ENCODE results near the gene RPL4. TPM values are rescaled to one million over a fixed set of nuclear protein-coding genes. Genes with fewer than 3 reads are reported as not detected.

RPL4 gene
- total RNA-seq, 1 donor from 2014 or later, result 7,725 TPM

DNA sequence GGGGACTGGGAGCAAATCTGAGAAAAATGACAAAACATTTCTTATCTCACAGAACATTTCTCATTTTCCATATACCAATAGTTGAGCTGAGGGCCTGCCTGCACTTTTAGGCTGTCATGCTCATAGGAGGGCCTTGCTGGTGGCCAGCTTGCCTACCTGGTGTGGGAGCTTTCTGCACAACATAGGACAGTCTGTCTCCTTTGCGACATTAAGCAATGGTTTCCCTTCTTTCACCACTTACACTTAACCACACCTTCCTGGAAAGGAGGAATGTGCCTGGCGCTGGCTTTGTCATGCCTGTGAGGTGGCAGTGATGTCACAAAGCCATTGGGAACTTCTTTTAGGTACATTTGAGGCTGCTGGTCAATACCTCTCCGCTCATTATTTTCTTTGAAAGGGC lies 12.8 kb downstream of the RPL4 start:
- Histone ChIP-seq H3K79me2 (ENCODE audit: low read depth) (peaks cover 16% of the 10 kb centered on the region), H3K9me3 (ENCODE audit: low read depth) (no peaks in the 10 kb centered on the region), H3K4me2 (no peak overlapping the region), H3K4me3 (no peak overlapping the region), H3K36me3 (peaks cover 4% of the 10 kb centered on the region), H3K27ac (no peak overlapping the region), H3K4me1 (peaks cover 2% of the 10 kb centered on the region), H3K27me3 (no peaks in the 10 kb centered on the region), H3K9ac (no peak overlapping the region), H3F3A (ENCODE audit: low read depth) (peaks cover 21% of the 10 kb centered on the region), H2AFZ (replicated peaks) (no peak overlapping the region), H4K20me1 (ENCODE audit: low read depth) (no peaks in the 10 kb centered on the region)
- Mint-ChIP-seq H3K9me3 (no peaks in the 10 kb centered on the region), H3K36me3 (peaks cover 9% of the 10 kb centered on the region), H3K4me3 (no peak overlapping the region), H3K27ac (no peak overlapping the region), H3K27me3 (ENCODE audit: insufficient read depth, low read depth) (no peaks in the 10 kb centered on the region), H3K4me1 (no peaks in the 10 kb centered on the region)
- no peak for TF ChIP-seq EZH2 (IDR thresholded peaks at IDR 0.05)
- TF ChIP-seq, protein P1, sequence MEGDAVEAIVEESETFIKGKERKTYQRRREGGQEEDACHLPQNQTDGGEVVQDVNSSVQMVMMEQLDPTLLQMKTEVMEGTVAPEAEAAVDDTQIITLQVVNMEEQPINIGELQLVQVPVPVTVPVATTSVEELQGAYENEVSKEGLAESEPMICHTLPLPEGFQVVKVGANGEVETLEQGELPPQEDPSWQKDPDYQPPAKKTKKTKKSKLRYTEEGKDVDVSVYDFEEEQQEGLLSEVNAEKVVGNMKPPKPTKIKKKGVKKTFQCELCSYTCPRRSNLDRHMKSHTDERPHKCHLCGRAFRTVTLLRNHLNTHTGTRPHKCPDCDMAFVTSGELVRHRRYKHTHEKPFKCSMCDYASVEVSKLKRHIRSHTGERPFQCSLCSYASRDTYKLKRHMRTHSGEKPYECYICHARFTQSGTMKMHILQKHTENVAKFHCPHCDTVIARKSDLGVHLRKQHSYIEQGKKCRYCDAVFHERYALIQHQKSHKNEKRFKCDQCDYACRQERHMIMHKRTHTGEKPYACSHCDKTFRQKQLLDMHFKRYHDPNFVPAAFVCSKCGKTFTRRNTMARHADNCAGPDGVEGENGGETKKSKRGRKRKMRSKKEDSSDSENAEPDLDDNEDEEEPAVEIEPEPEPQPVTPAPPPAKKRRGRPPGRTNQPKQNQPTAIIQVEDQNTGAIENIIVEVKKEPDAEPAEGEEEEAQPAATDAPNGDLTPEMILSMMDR (IDR thresholded peaks at IDR 0.05), result no peak
- no peak for TF ChIP-seq EZH2phosphoT487 (IDR thresholded peaks at IDR 0.05)
- DNase-seq (ENCODE audit: low spot score), result no peak

DNA sequence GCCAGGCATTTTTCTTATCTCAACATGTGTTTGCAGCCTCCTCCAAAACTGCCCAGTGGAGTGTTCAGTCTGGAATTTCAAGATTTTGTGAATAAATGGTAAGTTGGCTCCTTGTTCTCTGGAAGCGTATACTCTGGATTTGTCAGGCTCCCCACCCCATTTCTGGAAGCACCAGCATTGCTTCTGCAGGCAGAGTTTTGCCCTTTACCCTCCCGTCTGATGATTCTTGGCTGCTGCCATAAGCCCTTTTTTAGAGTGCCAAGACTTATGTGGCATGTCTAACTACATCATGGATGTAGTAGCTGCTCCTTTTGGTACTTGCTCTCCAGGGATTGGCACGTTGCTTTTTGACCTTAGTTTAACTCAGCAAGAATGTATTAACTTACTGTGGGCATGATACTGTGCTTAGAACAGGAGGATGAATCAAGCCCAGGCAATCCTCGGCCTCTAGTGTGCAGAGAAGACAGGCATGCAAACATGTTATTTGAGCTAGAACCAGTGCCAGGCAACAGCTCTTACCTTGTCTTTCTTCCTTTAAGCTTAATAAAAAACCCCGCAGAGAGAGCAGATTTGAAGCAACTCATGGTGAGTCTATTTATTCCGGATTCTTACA lies 15.4 kb downstream of the RPL4 start:
- TF ChIP-seq EZH2 (IDR thresholded peaks at IDR 0.05) (no peak), EZH2phosphoT487 (IDR thresholded peaks at IDR 0.05) (no peak)
- TF ChIP-seq, protein P1 (IDR thresholded peaks at IDR 0.05), result no peak
- Histone ChIP-seq H3K4me2 (no peak overlapping the region), H3K9ac (no peak overlapping the region), H3F3A (ENCODE audit: low read depth) (peaks cover 10% of the 10 kb centered on the region), H3K27ac (no peak overlapping the region), H3K79me2 (ENCODE audit: low read depth) (no peaks in the 10 kb centered on the region), H4K20me1 (ENCODE audit: low read depth) (no peaks in the 10 kb centered on the region), H3K27me3 (no peaks in the 10 kb centered on the region), H2AFZ (replicated peaks) (no peak overlapping the region), H3K9me3 (ENCODE audit: low read depth) (no peaks in the 10 kb centered on the region), H3K36me3 (peaks cover 4% of the 10 kb centered on the region), H3K4me3 (no peak overlapping the region), H3K4me1 (no peaks in the 10 kb centered on the region)
- Mint-ChIP-seq H3K9me3 (no peaks in the 10 kb centered on the region), H3K27ac (no peak overlapping the region), H3K4me3 (no peak overlapping the region), H3K27me3 (ENCODE audit: insufficient read depth, low read depth) (no peaks in the 10 kb centered on the region), H3K36me3 (peaks cover 9% of the 10 kb centered on the region), H3K4me1 (no peaks in the 10 kb centered on the region)
- no peak for DNase-seq (ENCODE audit: low spot score)

DNA sequence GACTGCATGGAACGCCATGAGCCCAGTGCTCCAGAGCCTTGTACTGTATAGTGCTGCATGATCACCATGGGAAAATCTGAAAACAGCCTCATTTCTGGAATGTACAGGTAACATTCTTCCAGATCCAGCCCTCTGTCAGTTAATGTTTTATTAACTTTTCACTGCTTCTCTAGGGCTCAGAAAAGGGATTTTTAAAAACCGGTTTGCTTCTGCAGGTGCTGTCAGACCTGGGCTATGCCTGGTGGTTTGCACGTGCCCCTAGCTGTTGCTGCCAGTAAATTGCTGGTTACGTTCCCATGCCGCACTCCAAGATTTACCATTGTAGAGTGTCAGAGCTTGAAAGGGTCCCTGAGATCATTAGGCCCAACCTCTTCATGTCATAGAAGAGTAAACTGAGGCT lies 16.1 kb downstream of the RPL4 start:
- Histone ChIP-seq H3K27ac (no peak overlapping the region), H3K36me3 (peaks cover 4% of the 10 kb centered on the region), H3K79me2 (ENCODE audit: low read depth) (no peaks in the 10 kb centered on the region), H3F3A (ENCODE audit: low read depth) (peaks cover 3% of the 10 kb centered on the region), H3K9ac (no peak overlapping the region), H4K20me1 (ENCODE audit: low read depth) (no peaks in the 10 kb centered on the region), H3K4me2 (no peak overlapping the region), H3K4me3 (no peak overlapping the region), H2AFZ (replicated peaks) (no peak overlapping the region), H3K27me3 (no peaks in the 10 kb centered on the region), H3K4me1 (no peaks in the 10 kb centered on the region), H3K9me3 (ENCODE audit: low read depth) (no peaks in the 10 kb centered on the region)
- TF ChIP-seq EZH2phosphoT487 (IDR thresholded peaks at IDR 0.05), result no peak
- no peak for TF ChIP-seq EZH2 (IDR thresholded peaks at IDR 0.05)
- TF ChIP-seq, protein P1 (IDR thresholded peaks at IDR 0.05), result no peak
- Mint-ChIP-seq H3K27ac (no peak overlapping the region), H3K27me3 (ENCODE audit: insufficient read depth, low read depth) (no peaks in the 10 kb centered on the region), H3K4me3 (no peak overlapping the region), H3K36me3 (peaks cover 9% of the 10 kb centered on the region), H3K4me1 (no peaks in the 10 kb centered on the region), H3K9me3 (no peaks in the 10 kb centered on the region)
- no peak for DNase-seq (ENCODE audit: low spot score)
